ENCODE results near the gene PHEX. TPM values are rescaled to one million over a fixed set of nuclear protein-coding genes. Genes with fewer than 3 reads are reported as not detected.

PHEX gene
- polyA plus RNA-seq, 4 donors: 0.30 to 0.38 (median 0.34) TPM

DNA sequence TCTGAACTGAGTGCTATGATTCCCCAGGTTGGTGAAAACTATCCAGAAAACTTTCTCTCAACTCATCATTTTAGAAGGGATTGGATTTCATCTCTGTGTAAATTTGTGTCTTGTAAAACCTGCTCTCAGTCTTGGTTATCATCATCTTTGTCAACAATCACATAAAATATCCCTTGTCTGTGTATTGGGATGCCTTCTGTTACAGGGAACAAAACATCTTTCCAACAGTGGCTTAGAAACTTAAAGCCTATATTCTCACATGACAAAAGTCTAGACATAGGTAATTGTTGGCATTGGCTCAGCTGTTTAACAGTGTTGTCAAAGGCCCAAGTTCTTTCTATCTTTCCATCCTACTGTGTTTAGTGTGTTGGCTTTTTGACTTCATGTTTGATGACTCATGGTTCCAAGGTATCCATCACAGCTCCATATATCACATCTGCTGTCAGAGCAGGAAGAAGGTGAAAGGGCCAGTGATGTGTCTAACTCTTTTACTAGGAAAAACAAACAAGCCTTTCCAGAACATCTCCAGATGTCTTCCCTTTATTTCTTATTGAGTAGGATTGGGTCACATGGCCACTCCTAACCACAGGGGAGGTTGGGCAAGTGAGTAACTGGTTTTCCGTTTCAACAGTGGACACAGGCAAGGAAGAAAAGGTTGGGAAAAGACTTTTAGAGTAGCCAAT, 65.0 kb downstream of the PHEX start:
- DNase-seq (ENCODE audit: low read depth in 4 of 4, low spot score in 3 of 4): no peak

DNA sequence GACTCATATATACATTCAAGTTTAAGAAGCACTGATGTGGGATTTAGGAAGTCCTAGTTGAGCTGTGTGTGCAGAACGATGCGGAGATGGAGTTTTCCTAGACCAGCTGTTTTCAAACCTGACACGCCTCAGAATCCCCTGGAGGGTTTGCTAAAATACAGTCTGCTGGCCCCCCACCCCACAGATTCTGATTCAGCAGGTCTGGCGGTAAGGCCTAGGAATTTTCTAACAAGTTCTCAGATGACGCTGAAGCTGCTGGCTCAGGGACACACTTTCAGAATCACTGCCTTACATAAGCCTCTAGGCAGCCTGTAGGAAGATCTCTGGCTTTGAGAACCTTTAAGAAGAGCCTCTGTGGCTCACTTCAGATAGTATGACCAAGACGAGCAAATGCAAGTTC, 73.1 kb downstream of the PHEX start:
- no peak for DNase-seq (ENCODE audit: low read depth in 4 of 4, low spot score in 3 of 4)

- DNase-seq (ENCODE audit: low read depth in 4 of 4, low spot score in 3 of 4): no peak
Observed at GRCh38 chrX:22105971-22106370, 73.8 kb downstream of the PHEX start.

DNA sequence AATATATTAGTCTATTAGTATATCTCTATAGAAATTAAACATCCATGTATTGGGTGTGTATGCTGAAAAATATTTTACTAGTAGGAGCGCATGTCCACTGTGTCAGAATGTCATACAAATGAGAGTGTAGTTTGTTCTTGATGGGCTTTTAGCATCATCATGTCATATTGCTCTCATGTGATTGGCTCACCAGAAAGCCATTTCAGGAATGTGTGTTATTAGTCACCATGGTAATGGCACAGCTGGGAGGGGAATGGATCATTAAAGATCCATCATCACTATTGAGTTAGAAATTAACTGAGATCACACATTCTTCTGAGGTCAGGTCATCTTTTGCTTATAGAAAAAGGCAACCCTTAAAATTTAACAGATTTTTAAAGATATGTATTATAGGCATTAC, 77.3 kb downstream of the PHEX start:
- no peak for DNase-seq (ENCODE audit: low read depth in 4 of 4, low spot score in 3 of 4)

GRCh38 chrX:22110729-22111494, 78.8 kb downstream of the PHEX start:
- no peak for DNase-seq (ENCODE audit: low read depth in 4 of 4, low spot score in 3 of 4)

- no peak for DNase-seq (ENCODE audit: low read depth in 4 of 4, low spot score in 3 of 4)
Observed at GRCh38 chrX:22116605-22117546, 84.8 kb downstream of the PHEX start.

DNA sequence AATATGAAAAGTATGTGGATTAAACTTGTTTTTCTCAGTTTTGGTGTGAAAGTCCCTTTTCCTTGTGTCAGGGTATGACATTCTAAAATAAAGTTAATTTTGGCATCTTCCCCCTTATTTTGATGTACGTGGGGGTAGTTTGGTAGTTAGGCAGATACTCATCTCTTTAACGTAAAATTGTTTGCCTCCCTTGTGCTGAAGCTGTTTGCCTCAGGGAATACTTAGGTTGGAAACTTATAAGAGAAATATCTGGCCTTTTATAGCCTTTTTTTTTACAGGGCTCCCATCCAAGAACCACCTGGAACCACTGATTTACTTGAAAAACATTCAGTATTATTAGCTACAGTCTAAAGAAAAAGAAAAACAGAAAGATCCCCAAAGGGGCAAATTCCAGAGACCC, 85.5 kb downstream of the PHEX start:
- no peak for DNase-seq (ENCODE audit: low read depth in 4 of 4, low spot score in 3 of 4)

DNA sequence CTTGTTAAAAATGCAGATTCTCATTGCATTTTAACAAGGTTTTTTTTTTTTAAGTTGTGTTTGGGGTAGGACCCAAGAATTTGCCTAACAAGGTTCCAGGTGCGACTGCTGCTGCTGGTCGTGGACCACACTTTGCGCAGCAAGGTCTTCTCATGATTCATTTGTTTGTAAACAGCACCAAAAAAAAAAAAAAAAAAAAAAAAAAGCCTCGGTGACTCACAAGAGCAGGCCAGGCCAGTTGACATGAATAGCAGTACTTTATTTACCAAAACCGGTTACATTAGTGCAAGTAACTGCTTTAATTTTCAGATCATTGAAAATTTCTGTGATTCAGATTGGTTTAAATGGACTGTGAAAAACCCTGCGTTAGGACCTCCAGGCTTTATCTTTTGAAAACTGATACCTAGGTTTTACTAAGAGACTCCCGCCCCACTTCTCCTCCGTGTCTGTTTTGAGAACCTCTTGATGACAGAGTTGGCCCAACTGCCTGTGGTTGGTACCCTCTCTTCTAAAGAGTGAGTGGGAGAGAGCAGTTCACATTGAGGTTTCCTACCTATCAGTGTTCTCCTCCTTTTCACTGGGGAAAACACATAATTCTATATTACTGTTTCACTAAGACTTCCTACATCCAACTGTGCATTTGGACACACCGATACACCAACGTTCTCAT, 86.2 kb downstream of the PHEX start:
- DNase-seq (ENCODE audit: low read depth in 4 of 4, low spot score in 3 of 4): no peak

GRCh38 chrX:22121161-22121560, 89.0 kb downstream of the PHEX start:
- no peak for DNase-seq (ENCODE audit: low read depth in 4 of 4, low spot score in 3 of 4)

DNA sequence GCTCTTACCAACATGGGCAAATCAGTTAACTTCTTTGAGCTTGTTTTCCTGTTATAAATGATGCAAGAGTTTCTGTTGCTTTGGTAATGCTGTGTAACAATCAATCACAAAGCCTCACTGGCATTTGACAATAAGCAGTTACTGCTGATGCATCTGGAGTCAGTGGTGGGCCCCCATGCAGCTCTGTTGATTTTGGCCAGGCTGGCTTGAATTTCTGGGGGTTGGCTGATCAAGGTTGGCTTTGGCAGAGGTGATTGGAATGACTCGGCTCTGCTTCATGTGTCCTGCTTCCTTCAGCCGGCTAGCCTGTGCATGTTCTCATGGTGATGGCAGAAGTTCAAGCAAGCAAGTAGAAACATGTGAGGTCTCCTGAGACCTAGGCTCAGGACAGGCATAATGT, 90.4 kb downstream of the PHEX start:
- DNase-seq (ENCODE audit: low read depth in 4 of 4, low spot score in 3 of 4): no peak

DNA sequence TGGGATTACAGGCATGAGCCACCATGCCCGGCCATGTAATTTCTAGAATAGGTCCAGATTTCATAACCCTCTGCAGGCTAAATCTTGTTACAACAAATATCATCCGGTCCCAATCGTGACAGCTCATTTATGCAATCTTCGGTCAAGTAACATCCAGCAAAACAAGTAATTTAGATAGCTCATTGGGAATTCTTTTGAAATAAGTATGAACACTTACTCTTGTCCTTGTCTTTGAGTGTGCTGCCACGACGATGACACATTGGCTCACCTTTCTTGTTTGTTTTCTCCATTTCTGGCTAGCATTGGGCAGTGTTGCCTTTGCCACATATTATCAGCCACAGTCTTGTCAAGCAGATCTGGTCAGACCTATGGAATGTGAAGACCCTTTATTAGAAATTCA, 92.0 kb downstream of the PHEX start:
- DNase-seq (ENCODE audit: low read depth in 4 of 4, low spot score in 3 of 4): no peak

DNA sequence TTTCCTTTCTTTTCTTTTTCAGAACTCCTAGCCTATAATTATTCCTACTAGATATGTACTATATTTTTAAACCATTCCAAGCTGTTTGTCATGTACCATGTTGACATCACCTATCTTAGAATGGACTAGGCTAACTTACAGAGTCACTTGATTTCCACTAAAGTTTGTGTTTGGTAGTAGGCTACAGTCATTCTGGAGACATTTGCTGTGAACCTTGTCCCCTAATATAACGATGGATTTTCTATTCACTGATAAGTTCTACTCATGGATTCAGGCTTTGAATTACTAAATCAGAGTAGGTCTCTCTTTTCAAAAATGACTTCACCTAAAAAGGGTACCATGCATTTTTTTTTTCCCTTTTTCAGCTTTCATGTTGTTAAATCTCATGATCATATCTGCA, 93.4 kb downstream of the PHEX start:
- no peak for DNase-seq (ENCODE audit: low read depth in 4 of 4, low spot score in 3 of 4)

- no peak for DNase-seq (ENCODE audit: low read depth in 4 of 4, low spot score in 3 of 4)
Observed at GRCh38 chrX:22126327-22126726, 94.2 kb downstream of the PHEX start.

DNA sequence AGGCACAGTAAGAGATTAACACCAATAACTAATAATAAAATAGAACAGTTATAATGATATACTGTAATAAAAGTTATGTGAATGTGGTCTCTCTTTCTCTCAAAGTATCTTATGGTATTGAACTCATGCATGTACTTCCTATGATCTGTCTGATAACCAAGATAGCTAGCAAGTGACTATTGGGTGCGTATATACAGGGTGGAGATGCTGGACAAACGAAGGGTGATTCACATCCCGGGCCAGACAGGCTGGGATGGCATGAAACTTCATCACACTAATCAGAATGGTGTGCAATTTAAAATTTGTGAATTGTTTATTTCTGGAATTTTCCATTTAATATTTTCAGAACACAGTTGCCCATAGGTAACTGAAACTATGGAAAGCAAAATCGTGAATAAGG, 96.8 kb downstream of the PHEX start:
- DNase-seq (ENCODE audit: low read depth in 4 of 4, low spot score in 3 of 4): no peak

GRCh38 chrX:22134681-22135080, 102.6 kb downstream of the PHEX start:
- no peak for DNase-seq (ENCODE audit: low read depth in 4 of 4, low spot score in 3 of 4)

DNA sequence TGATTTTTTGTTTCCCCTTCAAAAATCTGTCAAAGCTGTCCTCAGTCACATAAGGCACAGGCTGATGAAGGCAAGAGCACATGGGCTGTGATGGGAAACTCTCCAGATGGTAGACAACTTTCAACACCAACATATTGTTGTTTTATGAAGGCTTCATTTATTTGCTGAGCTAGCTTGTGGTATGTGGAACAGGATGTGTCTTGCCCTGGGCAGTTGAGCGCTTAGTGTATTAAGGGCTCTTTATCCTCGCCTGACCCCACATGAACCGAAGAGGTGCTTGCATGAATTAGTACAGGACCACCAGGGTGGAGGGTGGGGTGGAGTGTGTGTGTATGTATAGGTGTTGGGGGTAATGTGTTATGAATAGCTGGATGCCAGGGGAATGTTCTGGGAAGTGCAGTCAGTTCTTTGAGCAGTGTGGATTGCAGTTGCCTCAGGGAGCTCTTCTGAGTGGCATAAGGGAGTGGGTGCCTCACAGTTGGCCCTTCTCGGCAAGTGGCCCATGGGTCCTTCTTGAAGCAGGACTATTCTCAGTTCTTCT, 103.1 kb downstream of the PHEX start:
- DNase-seq (ENCODE audit: low read depth in 4 of 4, low spot score in 3 of 4): no peak

- peak in 1 of 4 donors; percentile 31 for DNase-seq (ENCODE audit: low read depth in 4 of 4, low spot score in 3 of 4)
Observed at GRCh38 chrX:22135994-22136684, 104.0 kb downstream of the PHEX start.

- DNase-seq (ENCODE audit: low read depth in 4 of 4, low spot score in 3 of 4): no peak
Observed at GRCh38 chrX:22136711-22137110, 104.6 kb downstream of the PHEX start.

DNA sequence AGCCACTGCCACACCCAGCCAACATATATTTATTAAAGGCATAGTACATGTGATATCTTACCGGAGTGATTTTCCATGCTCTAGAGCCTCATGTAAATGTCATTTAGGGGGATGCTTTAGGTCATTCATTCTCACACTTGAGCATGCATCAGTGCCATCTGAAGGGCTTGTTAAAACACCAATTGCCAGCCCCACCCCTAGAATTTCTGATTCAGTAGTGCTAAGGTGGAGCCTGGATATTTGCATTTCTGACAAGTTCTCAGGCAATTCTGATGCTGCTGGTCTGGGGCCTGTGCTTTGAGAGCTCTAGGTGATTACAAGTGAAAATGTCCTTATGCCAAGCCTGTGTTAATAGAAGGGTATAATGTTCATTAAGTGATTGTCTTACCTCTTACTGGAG, 107.7 kb downstream of the PHEX start:
- DNase-seq (ENCODE audit: low read depth in 4 of 4, low spot score in 3 of 4): no peak

Measured in right renal pelvis (tissue), 4 donors.